GM21717 (cell line): ENCODE results near the gene CKS1B.
"Not testable (repeated sequence)": the region's sequence is repeated elsewhere in the genome, so short reads cannot be mapped to it uniquely, and the experiment has no call there.

Source experiments
- ATAC-seq: cut with Tn5 transposase; IDR thresholded peaks from one replicate; pipeline ENCODE4 v1.9.1; 2021; ENCODE audit warnings: mild to moderate bottlenecking, moderate library complexity; ENCODE audit not compliant: unreplicated experiment

Gene CKS1B

GRCh38 chr1:154962156-154962749, 12.2 kb upstream of the CKS1B start:
- no peak for ATAC-seq

GRCh38 chr1:154962795-154963330, 11.6 kb upstream of the CKS1B start:
- no peak for ATAC-seq

GRCh38 chr1:154963643-154964042, 10.8 kb upstream of the CKS1B start:
- ATAC-seq = no peak

DNA sequence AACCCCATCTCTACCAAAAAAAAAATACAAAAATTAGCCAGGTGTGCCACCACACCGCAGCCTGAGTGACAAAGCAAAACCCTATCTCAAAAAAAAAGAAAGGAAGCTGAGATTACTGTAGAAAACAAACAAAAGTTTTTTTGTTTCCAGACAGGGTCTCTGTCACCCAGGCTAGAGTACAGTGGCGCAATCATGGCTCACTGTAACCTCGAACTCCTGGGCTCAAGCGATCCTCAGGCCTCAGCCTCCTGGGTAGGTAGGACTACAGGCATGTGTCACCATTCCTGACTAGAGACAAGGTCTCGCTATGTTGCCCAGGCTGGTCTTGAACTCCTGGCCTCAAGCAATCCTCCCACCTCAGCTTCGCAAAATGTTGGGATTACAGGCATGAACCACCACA, 10.1 kb upstream of the CKS1B start:
- no peak for ATAC-seq

DNA sequence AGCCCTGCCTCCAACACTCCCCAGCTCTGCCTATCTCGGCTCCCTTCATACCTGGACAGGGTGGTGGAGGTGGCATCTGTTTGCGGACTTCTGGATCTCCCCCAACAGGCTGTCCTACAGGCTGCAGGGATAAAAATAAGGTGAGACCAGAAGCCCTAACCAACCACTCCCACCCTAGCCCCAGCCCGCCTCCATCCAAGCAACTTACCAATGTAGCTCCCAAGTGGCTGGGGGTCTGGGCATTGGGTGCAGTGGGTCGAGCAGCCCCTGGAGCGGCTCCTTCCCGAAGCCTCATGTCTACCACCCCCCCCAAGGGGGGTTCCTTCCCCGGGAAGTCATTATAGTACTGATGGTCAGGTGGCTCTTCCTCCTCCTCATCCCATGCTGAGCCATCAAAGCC, 8.4 kb upstream of the CKS1B start:
- ATAC-seq = no peak

GRCh38 chr1:154967331-154967950, 7.0 kb upstream of the CKS1B start:
- ATAC-seq = no peak

GRCh38 chr1:154968731-154969130, 5.8 kb upstream of the CKS1B start:
- ATAC-seq = no peak

- no peak for ATAC-seq
These were observed 5.2 kb upstream of the CKS1B start for GRCh38 chr1:154969246-154969645.

DNA sequence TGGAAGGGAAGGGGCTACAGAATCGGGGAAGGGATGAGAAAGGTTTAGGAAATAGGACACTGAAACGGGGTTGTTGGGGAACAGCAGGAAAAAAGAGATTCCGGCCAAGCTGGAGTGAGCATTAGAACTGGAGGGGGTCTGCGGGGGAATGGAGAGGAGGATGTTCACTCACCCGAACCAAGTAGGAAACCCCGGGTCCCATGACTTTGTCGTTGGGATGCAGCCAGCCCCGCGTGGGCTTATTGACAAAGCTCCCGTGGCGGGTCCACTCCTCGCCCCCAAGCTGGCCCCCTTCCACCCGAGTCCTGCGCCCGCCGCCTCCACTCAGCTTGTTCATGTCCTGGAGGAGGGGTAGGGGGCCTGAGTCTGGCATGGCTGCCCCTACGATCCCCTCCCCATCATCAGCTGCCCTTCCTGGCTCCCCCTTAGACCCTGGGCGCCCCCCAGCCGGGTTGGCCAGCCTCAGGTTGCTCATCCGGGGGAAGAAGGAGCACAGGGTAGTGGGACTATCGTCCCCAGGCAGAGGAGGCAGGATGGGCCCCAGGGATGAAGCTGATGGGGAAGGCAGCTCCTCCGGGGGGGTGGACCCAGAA, 4.5 kb upstream of the CKS1B start:
- ATAC-seq = no peak

DNA sequence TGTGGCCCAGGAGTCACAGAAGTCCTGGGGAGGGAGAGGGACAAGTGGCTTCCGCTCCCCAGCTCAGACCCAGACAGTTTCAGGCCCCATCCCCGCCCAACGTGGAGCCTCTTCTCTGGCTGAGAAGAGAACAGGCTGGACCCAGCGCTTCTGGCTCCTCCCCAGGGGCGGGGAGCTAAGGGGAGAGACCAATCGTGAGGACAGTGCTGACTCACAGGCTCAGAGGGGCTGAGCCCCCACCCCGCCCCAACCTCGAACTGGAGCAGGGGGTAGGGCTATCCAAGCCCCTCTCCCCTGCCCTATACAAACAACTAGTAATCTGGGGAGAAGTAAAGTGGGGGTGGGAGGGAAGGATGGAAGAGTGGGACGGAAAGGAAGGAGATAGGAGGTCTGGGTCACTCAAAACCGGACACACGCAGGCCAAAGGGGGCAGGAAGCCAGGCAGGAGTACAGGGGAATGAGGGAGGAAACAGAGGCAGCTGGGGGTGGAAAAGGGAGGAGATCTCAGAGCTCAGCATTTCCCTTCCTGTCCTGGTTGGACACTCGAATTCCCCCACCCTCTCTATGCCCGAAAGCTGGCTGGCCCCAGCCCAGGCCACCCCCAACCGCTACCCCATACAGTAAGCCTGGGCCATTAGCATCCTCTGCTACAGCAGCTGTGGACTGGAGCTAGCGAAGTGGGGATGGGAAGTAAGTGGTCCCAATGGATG, 3.7 kb upstream of the CKS1B start, which contains the start of gene SHC1:
Gene SHC1, minus strand, starts transcription at position 117 of the 710 bp plus-strand sequence. CDS start 221 bp downstream, outside the sequence.
- ATAC-seq = no peak

DNA sequence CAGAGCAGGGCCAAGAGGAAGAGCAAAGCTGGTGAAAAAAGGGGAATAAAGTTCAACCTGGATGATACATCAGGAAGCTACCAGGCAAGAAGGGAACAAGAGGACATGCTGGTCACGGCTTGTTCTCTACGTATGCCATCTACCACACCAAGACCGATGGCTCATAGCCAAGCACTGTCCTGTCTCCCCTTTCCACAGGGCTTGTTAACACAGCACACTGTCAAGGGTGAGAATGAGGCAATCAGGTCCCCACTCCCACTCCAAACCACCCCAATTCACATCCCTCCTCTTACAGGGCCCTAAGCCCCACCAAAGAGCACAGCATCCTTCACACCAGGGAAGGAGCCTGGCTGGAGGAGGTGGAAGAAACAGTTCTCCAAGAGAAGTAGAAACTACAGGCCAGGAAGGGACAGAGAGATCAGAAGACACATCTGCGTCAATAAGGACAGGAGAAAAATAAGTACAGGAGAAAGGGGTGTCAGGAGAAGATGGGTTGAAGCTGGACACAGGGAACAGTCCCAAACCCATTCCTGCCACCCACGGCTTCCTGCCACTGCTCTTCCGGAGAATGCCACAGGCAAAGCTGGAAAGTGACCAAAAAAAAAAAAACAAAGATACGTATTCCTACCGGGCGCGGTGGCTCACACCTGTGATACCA, 3.0 kb upstream of the CKS1B start:
- no peak for ATAC-seq

- ATAC-seq = no peak
These were observed 2.3 kb upstream of the CKS1B start for GRCh38 chr1:154972213-154972516.

GRCh38 chr1:154972517-154973343, 1.8 kb upstream of the CKS1B start:
- no peak for ATAC-seq

DNA sequence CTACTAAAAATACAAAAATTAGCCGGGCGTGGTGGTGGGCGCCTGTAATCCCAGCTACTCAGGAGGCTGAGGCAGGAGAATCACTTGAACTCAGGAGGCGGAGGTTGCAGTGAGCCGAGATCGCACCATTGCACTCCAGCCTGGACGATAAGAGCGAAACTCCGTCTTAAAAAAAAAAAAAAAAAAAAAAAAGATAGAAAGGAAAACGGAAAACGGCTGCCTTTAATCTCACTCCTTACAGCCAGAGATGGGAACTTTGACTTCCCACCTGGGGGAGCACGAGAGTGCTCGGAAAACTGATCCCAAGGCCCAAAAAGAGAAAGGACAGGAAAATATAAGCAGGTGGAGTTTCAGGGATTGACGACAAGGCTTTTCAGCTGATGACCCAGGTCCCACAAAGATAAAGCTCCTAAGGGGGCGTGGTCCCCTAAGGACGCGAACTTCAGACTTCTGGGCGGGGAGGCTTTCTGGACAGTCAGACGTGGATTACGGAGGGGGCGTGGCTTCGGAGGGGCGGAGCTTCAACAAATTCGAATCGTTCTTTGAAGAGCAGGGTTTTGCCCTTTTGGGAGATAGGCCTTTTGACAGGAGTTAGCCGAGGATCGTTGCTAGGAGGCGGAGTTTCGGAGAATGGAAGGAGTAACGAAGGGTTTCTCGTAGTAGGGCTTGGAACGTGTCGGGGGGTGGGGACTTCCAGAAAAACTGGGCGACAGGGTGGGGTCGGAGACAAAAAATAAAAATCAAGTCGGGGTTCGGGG, 958 bp upstream of the CKS1B start:
- peak; percentile 21 for ATAC-seq

DNA sequence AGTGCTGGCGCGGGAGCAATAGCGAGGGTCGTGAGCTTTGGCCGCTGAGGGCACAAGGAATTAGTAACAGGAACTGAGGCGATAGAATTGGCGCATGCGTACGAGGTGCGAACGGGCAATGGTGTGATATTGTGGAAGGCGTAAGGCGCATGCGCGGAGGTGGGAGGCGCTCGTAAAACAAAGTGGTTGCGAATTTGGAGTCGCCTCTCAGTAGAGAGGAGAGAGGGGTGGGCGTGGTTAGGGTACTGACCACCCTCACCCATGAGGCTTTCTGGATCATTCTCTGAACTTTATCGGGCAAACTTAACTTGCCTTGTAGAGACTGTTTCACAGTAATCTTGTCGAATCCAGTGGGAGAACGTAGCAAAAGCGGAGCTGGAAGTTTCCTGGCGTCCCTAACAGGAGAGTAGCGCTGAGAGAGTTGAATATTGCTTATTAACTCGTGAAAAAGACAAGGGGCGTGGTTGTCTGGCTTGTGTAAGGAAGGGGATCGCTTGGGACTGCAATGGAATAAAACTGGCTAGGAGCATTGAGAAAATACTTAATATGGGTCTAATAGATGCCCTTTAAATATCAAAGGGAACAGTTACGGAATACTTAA, 427 bp downstream of the CKS1B start:
- ATAC-seq = peak; percentile 43

DNA sequence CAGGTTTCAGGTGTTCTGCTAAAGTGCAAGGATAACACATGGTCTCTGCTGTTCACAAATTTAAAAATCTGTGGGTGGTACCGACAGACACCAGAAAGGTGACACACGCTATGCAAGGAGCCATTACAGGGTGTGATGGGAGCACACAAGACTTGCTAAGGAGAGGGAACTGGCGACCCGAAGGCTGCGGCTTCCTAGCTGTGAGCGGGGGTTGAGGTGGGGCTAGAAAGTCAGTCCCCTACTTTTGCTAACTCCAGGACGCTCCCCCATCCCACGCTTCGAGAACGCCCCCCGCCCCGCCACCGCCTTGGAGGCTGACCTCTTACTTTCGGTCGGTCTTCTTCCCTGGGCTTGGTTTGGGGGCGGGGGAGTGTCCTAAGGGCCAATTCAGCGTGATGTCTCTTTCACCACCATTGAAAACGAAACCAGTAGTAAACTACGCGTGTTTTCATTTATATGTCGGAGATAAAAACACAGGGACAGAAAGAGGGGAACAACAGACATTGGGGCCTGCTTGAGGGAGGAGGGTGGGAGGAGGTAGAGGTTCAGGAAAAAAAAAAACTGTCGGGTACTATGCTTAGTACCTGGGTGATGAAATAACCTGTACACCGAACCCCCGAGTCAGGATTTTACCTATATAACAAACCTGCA, 1.1 kb downstream of the CKS1B start:
- no peak for ATAC-seq

GRCh38 chr1:154977762-154978161, 3.3 kb downstream of the CKS1B start:
- ATAC-seq = not testable (repeated sequence)

DNA sequence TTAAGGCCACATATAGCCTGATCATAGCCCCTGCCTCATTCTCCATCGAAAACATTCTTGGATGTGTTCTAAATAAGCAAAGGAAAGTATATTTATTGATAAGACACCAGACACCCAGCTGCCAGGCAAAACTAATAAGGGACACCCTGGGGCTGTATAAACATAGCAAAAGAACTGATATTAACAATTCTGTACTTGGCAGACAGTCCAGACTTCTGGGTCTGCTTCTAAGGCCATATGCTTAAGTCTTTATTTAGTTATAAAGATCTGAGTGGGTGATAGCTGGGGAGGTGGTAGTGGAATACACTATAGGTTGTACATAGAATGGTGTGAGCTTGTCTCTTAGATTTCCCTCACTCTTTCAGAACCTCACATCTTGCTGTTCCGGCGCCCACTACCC, 3.9 kb downstream of the CKS1B start:
- no peak for ATAC-seq

- no peak for ATAC-seq
These were observed 7.9 kb downstream of the CKS1B start for GRCh38 chr1:154982341-154982740.
